HepG2 (cell line): ENCODE measurements around the gene GINS3. TPM values are rescaled to one million over a fixed set of nuclear protein-coding genes. Genes with fewer than 3 reads are reported as not detected.

Experiments
- DNMT3B ChIP-seq: conservative IDR thresholded peaks from 2 replicates; pipeline ENCODE4 v1.6.1; 2016; ENCODE audit warnings: missing biosample characterization, control low read depth
- GFI1 ChIP-seq: sonication (generic); formaldehyde crosslinking; IDR thresholded peaks from 2 replicates; pipeline ENCODE4 v1.5.0; 2020; ENCODE audit warnings: missing genetic modification reagents, mild to moderate bottlenecking, borderline replicate concordance
- GTF3A ChIP-seq: sonication (generic); formaldehyde crosslinking; conservative IDR thresholded peaks from 2 replicates; pipeline ENCODE4 v1.4.0; 2020; ENCODE audit warnings: mild to moderate bottlenecking, missing genetic modification reagents
- HES4 ChIP-seq: sonication (generic); formaldehyde crosslinking; IDR thresholded peaks from 2 replicates; pipeline ENCODE4 v1.9.0; 2021; ENCODE audit warnings: mild to moderate bottlenecking, missing genetic modification reagents, borderline replicate concordance
- HINFP ChIP-seq: sonication (generic); formaldehyde crosslinking; IDR thresholded peaks from 2 replicates; pipeline ENCODE4 v1.4.0; 2020; ENCODE audit warnings: low read depth, mild to moderate bottlenecking, missing genetic modification reagents
- KLF16 ChIP-seq, 2 experiments: sonication (generic) in 1 of 2; formaldehyde crosslinking in 1 of 2; IDR thresholded peaks; 2 replicates each; pipeline versions ENCODE4 v1.6.1 to v1.8.0; 2016 to 2023; ENCODE audit warnings: missing genetic modification reagents in 2 of 2, missing compliant biosample characterization in 1 of 2
- MYNN ChIP-seq: sonication (generic); formaldehyde crosslinking; IDR thresholded peaks from 2 replicates; pipeline ENCODE4 v1.4.0; 2020; ENCODE audit warnings: mild to moderate bottlenecking, low read depth, missing genetic modification reagents
- NFATC3 ChIP-seq: sonication (generic); formaldehyde crosslinking; IDR thresholded peaks from 2 replicates; pipeline ENCODE4 v1.5.1; 2020; ENCODE audit warnings: mild to moderate bottlenecking, missing genetic modification reagents
- NFE2 ChIP-seq: sonication (generic); formaldehyde crosslinking; IDR thresholded peaks from 2 replicates; pipeline ENCODE4 v1.4.0; 2020; ENCODE audit warnings: missing genetic modification reagents
- POLR2A ChIP-seq, 2 experiments: IDR thresholded peaks; 2 replicates each; pipeline ENCODE4 v1.6.1; 2011; ENCODE audit warnings: low read depth in 2 of 2, low read length in 2 of 2, mild to moderate bottlenecking in 1 of 2, moderate library complexity in 1 of 2; ENCODE audit not compliant: insufficient read depth in 1 of 2
- SALL2 ChIP-seq: sonication (generic); formaldehyde crosslinking; IDR thresholded peaks from 2 replicates; pipeline ENCODE4 v1.8.1; 2023; ENCODE audit warnings: mild to moderate bottlenecking, missing genetic modification reagents, inconsistent platforms
- SP4 ChIP-seq: sonication (generic); formaldehyde crosslinking; IDR thresholded peaks from 2 replicates; pipeline ENCODE4 v1.8.1; 2023; ENCODE audit warnings: mild to moderate bottlenecking, missing genetic modification reagents
- TBL1XR1 ChIP-seq: fragments of 150-350 bp; IDR thresholded peaks from 2 replicates; pipeline ENCODE4 v1.6.1; 2014; ENCODE audit warnings: borderline replicate concordance, low read length; ENCODE audit not compliant: partially characterized antibody
- TFAP4 ChIP-seq: sonication (generic); IDR thresholded peaks from 2 replicates; pipeline ENCODE4 v1.6.1; 2016; ENCODE audit warnings: low read depth, borderline replicate concordance
- TFE3 ChIP-seq: IDR thresholded peaks from 2 replicates; pipeline ENCODE4 v1.6.1; 2016
- TMF1 ChIP-seq: sonication (generic); formaldehyde crosslinking; IDR thresholded peaks from 2 replicates; pipeline ENCODE4 v1.8.1; 2022; ENCODE audit warnings: low read depth, missing genetic modification reagents
- TP53 ChIP-seq: sonication (generic); formaldehyde crosslinking; conservative IDR thresholded peaks from 2 replicates; pipeline ENCODE4 v1.4.0; 2020; ENCODE audit warnings: missing genetic modification reagents
- TSC22D2 ChIP-seq: sonication (generic); formaldehyde crosslinking; IDR thresholded peaks from 2 replicates; pipeline ENCODE4 v1.5.1; 2020; ENCODE audit warnings: missing genetic modification reagents, mild to moderate bottlenecking, borderline replicate concordance
- U2AF2 ChIP-seq: fragments of 200-400 bp; formaldehyde crosslinking; IDR thresholded peaks from 2 replicates; pipeline ENCODE4 v1.6.1; 2017; ENCODE audit warnings: low read depth, mild to moderate bottlenecking, low read length
- ZBTB8A ChIP-seq: sonication (generic); formaldehyde crosslinking; IDR thresholded peaks from 2 replicates; pipeline ENCODE4 v1.4.0; 2020; ENCODE audit warnings: mild to moderate bottlenecking, low read depth, missing genetic modification reagents, borderline replicate concordance
- ZFX ChIP-seq: sonication (generic); formaldehyde crosslinking; IDR thresholded peaks from 2 replicates; pipeline ENCODE4 v1.4.0; 2020; ENCODE audit warnings: mild to moderate bottlenecking, low read depth, missing genetic modification reagents, moderate library complexity
- ZNF10 ChIP-seq: sonication (generic); formaldehyde crosslinking; IDR thresholded peaks from 2 replicates; pipeline ENCODE4 v1.4.0; 2020; ENCODE audit warnings: mild to moderate bottlenecking, low read depth, missing genetic modification reagents, borderline replicate concordance
- ZNF264 ChIP-seq: sonication (generic); formaldehyde crosslinking; IDR thresholded peaks from 2 replicates; pipeline ENCODE4 v1.4.0; 2020; ENCODE audit warnings: missing genetic modification reagents
- ZNF326 ChIP-seq: sonication (generic); formaldehyde crosslinking; IDR thresholded peaks from 2 replicates; pipeline ENCODE4 v1.4.0; 2020; ENCODE audit warnings: missing genetic modification reagents, borderline replicate concordance
- ZNF33A ChIP-seq: sonication (generic); formaldehyde crosslinking; IDR thresholded peaks from 2 replicates; pipeline ENCODE4 v1.5.1; 2020; ENCODE audit warnings: missing genetic modification reagents, mild to moderate bottlenecking, moderate library complexity, borderline replicate concordance
- ZNF740 ChIP-seq: sonication (generic); formaldehyde crosslinking; IDR thresholded peaks from 2 replicates; pipeline ENCODE4 v1.4.0; 2020; ENCODE audit warnings: missing genetic modification reagents
- polyA plus RNA-seq, 8 experiments: library from polyadenylated mRNA; depleted of rRNA in 3 of 8; stranded (reverse) in 7 of 8; unstranded in 1 of 8; fragments of >200 nt; fragmentation: Illumina TruSeq in 4 of 8; extraction: Trizol in 4 of 8; gene quantifications; 2 replicates each; pipeline versions ENCODE4 v1.2.1 to v1.2.3, GENCODE V29; 2011 to 2016; ENCODE audit warnings: low read depth in 4 of 8, missing spikeins in 1 of 8, mixed read lengths in 1 of 8; ENCODE audit not compliant: insufficient read depth in 1 of 8
- total RNA-seq, 5 experiments: library from RNA; depleted of rRNA; stranded (reverse); fragments of >200 nt; fragmentation: Illumina TruSeq; extraction: Trizol; gene quantifications; 2 replicates each; pipeline ENCODE4 v1.2.3, GENCODE V29; 2016; ENCODE audit warnings: low read depth in 1 of 5

GINS3 gene
- total and polyA plus RNA-seq, 2 of the 13 experiments (the other 11 are each of a cell fraction or from before 2014, with no cell fraction given) = 6.5 to 19.3 TPM

GRCh38 chr16:58392215-58393137, at the start of gene GINS3 (continued):
- TF ChIP-seq ZFX (CRISPR knock-in tag) (peak; percentile 91), ZNF264 (CRISPR knock-in tag) (no peak), SALL2 (peak; percentile 87), TFE3 (CRISPR knock-in tag) (peak; percentile 65; the same call in 1 of the 2 replicates), U2AF2 (no peak), MYNN (peak; percentile 79), POLR2A (IDR thresholded peaks at IDR 0.05; ENCODE audit: insufficient read depth in 1 of 2, low read depth in 2 of 2, low read length in 2 of 2) (peak in 1 of 2 experiments; percentile 73; a peak in 3 of 4 replicates), ZNF10 (CRISPR knock-in tag) (0 out of 2 replicates have a peak, but pooled peaks have one; percentile 47), TBL1XR1 (peak; percentile 33), NFE2 (CRISPR knock-in tag) (no peak), GFI1 (no peak), TP53 (no peak), HINFP (CRISPR knock-in tag) (peak; percentile 89; the same call in 1 of the 2 replicates), ZBTB8A (CRISPR knock-in tag) (peak; percentile 79; the same call in 1 of the 2 replicates), TSC22D2 (peak; percentile 80), NFATC3 (peak; percentile 80), GTF3A (no peak), HES4 (CRISPR knock-in tag) (no peak), ZNF326 (no peak), TFAP4 (peak; percentile 41; the same call in 1 of the 2 replicates), DNMT3B (CRISPR knock-in tag) (0 out of 2 replicates have a peak, but pooled peaks have one; percentile 60), ZNF740 (no peak), ZNF33A (CRISPR knock-in tag) (no peak; the same call in 1 of the 2 replicates), TMF1 (peak; percentile 94; the same call in 1 of the 2 replicates), KLF16 (CRISPR knock-in tag; IDR thresholded peaks at IDR 0.05) (no peak; a peak in 2 of 4 replicates), SP4 (CRISPR knock-in tag) (peak; percentile 89)
